ENCODE data around the gene AIF1L.

The AIF1L gene

GRCh38 chr9:131051592-131052517, 44.5 kb upstream of the AIF1L start:
- H3K4me3 ChIP-seq (replicated peaks in 1 of 2; ENCODE audit: low read depth in 2 of 2, low read length in 2 of 2): no peak overlapping the region
- no peak for DNase-seq (ENCODE audit: low read depth in 2 of 2)
- no peak for TF ChIP-seq CTCF (IDR thresholded peaks at IDR 0.05; ENCODE audit: low read depth, low read length)

- no peak overlapping the region for H3K4me3 ChIP-seq (replicated peaks in 1 of 2; ENCODE audit: low read depth in 2 of 2, low read length in 2 of 2)
- TF ChIP-seq CTCF (IDR thresholded peaks at IDR 0.05; ENCODE audit: low read depth, low read length): no peak
- DNase-seq (ENCODE audit: low read depth in 2 of 2): no peak
Observed at GRCh38 chr9:131053896-131054295, 42.4 kb upstream of the AIF1L start.

GRCh38 chr9:131056781-131057506, 39.4 kb upstream of the AIF1L start:
- TF ChIP-seq CTCF (IDR thresholded peaks at IDR 0.05; ENCODE audit: low read depth, low read length): no peak
- H3K4me3 ChIP-seq (replicated peaks in 1 of 2; ENCODE audit: low read depth in 2 of 2, low read length in 2 of 2): no peak overlapping the region
- DNase-seq (ENCODE audit: low read depth in 2 of 2): no peak

GRCh38 chr9:131060900-131061630, 35.3 kb upstream of the AIF1L start:
- DNase-seq (ENCODE audit: low read depth in 2 of 2): no peak
- H3K4me3 ChIP-seq (replicated peaks in 1 of 2; ENCODE audit: low read depth in 2 of 2, low read length in 2 of 2): no peak overlapping the region
- TF ChIP-seq CTCF (IDR thresholded peaks at IDR 0.05; ENCODE audit: low read depth, low read length): no peak

- TF ChIP-seq CTCF (IDR thresholded peaks at IDR 0.05; ENCODE audit: low read depth, low read length): no peak
- no peak overlapping the region for H3K4me3 ChIP-seq (replicated peaks in 1 of 2; ENCODE audit: low read depth in 2 of 2, low read length in 2 of 2)
- DNase-seq (ENCODE audit: low read depth in 2 of 2): no peak
Observed at GRCh38 chr9:131062969-131063368, 33.4 kb upstream of the AIF1L start.

- no peak for DNase-seq (ENCODE audit: low read depth in 2 of 2)
- TF ChIP-seq CTCF (IDR thresholded peaks at IDR 0.05; ENCODE audit: low read depth, low read length): no peak
- H3K4me3 ChIP-seq (replicated peaks in 1 of 2; ENCODE audit: low read depth in 2 of 2, low read length in 2 of 2): no peak overlapping the region
Observed at GRCh38 chr9:131065599-131065998, 30.7 kb upstream of the AIF1L start.

Data from cardiac fibroblast (primary cell).